ENCODE data around the gene HIPK2.

DNA sequence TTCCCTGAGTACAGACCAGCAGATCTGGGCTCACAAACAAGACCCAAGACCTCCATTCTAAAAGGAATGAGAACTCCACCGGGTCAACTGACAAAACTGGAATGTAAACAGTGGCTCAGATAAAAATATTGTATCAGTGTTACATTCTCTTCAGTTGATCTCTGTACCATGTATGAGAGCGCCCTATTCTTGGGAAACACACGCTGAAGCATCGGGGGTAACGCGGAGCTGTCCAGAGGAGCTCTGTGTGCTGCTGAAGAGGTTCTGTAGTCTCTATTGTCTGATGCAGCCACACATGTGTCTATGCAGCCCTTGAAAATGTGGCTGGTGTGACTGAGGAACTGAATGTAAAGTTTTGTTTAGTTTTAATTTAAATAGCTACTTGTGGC, 39.7 kb downstream of the HIPK2 start:
- TF ChIP-seq POLR2A (IDR thresholded peaks at IDR 0.05) (no peak), POLR2AphosphoS5 (IDR thresholded peaks at IDR 0.05) (no peak), EP300 (IDR thresholded peaks at IDR 0.05) (no peak)
- TF ChIP-seq, protein P1, sequence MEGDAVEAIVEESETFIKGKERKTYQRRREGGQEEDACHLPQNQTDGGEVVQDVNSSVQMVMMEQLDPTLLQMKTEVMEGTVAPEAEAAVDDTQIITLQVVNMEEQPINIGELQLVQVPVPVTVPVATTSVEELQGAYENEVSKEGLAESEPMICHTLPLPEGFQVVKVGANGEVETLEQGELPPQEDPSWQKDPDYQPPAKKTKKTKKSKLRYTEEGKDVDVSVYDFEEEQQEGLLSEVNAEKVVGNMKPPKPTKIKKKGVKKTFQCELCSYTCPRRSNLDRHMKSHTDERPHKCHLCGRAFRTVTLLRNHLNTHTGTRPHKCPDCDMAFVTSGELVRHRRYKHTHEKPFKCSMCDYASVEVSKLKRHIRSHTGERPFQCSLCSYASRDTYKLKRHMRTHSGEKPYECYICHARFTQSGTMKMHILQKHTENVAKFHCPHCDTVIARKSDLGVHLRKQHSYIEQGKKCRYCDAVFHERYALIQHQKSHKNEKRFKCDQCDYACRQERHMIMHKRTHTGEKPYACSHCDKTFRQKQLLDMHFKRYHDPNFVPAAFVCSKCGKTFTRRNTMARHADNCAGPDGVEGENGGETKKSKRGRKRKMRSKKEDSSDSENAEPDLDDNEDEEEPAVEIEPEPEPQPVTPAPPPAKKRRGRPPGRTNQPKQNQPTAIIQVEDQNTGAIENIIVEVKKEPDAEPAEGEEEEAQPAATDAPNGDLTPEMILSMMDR (IDR thresholded peaks at IDR 0.05), result no peak
